ENCODE measurements around the gene IGFLR1.
"Not testable (repeated sequence)": the region's sequence is repeated elsewhere in the genome, so short reads cannot be mapped to it uniquely, and the experiment has no call there.

The IGFLR1 gene

DNA sequence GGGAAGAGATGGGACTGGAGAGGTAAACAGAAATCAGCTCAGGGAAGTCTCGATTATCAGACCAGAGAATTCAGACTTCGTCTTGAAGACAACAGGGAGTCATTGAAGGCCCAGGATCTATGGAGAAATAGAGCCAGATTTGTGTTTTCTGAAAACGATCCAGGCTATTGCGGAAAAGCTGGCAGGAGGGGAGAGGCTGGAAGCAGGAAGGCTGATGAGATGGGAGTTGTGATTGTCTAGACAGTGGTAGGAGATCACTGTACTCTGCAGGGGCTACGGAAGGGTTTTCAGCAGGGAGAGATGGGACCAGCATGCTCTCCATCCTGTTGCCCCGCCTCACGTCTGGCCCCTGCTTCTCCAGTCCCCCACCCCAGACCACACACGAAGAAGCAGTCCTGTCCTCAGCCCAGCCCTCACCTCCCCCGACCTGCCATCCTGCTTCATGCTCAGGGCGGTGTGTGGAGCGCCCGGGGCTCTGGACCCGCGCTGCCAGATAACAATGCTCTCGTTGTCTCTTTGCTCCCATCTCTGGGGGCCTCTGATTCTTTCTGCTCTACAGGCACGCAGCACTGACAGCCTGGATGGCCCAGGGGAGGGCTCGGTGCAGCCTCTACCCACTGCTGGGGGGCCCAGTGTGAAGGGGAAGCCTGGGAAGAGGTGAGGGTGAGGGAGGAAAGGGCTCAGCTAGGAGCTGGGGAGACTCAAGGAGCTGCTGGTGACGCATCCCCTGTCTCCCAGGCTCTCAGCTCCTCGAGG, 35.0 kb upstream of the IGFLR1 start:
- DNase-seq (ENCODE audit: low read depth), result no peak

DNA sequence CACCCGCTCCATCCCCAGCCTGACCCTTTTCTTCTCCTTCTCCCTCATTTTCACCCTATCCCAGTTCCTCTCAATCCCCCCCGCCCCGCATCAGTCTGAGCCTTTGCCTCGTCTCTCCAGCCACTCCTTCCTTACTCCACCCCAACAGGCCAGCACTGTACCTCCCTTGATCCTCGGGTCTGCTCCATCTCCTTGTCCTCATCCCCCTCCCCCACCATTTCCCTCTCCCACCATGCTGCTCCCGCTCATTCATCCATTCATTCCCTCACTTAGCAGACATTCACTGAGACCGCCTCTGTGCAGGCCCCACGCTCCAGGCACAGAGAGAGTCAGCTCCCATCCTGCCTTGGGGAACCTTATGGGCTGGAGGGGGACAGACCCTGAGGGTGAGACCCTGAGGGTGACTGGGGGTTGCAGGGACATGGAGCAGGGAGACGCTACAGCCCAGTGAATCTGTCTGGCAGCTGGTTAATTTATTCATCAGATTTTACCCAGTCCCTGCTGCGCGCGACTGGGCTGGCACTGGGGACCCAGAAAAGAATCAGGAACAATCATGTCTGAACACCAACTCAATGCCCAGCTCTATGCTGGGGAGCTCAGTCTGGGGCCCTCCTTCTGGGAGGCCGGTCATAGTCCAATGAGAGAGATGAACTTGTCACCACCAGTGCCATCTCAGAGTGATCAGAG, 34.0 kb upstream of the IGFLR1 start:
- no peak for DNase-seq (ENCODE audit: low read depth)

GRCh38 chr19:35775298-35776101, 33.2 kb upstream of the IGFLR1 start, which contains the start of gene ARHGAP33:
Gene ARHGAP33 (plus strand): TSS chr19:35775564. CDS start chr19:35775659, 95 bp downstream.
- peak; percentile 66 for DNase-seq (ENCODE audit: low read depth)

GRCh38 chr19:35775046-35775297, 32.7 kb upstream of the IGFLR1 start:
- DNase-seq (ENCODE audit: low read depth), result no peak

DNA sequence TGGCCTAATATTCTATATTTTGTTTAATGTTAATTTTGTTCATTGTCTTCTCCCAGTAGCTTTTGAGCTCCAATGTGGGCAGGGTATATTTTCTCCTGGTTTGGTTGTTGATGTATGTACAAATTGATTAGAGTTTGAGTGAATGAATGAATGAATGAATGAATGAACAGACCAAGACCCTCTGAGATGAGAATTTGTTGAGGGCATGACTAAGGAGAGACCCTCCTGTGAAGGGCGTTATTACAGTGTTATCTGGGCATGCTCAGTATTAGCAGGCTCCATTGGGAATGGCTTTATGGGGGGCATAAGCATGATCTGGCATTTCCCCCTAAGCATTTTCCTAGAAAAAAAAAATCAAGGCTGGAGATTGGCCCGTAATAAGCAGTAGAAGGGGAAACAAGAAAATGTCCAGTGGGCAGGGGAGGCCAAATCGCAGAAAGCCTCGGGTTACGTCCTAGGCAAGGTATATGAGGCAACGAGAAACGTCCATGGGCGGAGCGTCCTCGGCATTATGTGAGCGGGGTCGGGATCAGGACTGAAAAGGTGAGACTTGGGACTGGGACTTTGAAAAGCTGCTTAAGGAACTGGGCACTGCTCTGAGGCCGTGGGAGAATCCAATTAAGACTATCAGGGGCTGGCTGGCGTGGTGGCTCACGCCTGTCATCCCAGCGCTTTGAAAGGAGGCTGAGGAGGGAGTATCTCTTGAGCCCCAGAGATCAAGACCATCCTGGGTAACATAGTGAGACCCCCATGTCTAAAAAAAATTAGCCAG, 32.2 kb upstream of the IGFLR1 start:
- DNase-seq (ENCODE audit: low read depth), result no peak

- no peak for DNase-seq (ENCODE audit: low read depth)
Measured at GRCh38 chr19:35773020-35773806, 31.0 kb upstream of the IGFLR1 start.

DNA sequence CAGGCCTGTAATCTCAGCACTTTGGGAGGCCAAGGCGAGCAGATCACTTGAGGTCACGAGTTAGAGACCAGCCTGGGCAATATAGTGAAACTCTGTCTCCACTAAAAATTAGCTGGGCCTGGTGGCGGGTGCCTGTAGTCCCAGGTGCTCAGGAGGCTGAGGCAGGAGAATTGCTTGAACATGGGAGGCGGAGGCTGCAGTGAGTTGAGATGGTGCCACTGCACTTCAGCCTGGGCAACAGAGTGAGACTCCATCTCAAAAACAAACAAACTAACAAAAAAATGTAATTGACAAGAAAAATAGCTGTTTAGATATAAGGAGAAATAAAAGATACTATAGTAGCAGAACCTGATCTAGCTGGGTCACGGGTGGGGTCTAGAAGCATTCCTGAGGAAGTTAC, 30.1 kb upstream of the IGFLR1 start:
- not testable (repeated sequence) for DNase-seq (ENCODE audit: low read depth)

GRCh38 chr19:35768082-35768421, 25.8 kb upstream of the IGFLR1 start:
- no peak for DNase-seq (ENCODE audit: low read depth)

DNA sequence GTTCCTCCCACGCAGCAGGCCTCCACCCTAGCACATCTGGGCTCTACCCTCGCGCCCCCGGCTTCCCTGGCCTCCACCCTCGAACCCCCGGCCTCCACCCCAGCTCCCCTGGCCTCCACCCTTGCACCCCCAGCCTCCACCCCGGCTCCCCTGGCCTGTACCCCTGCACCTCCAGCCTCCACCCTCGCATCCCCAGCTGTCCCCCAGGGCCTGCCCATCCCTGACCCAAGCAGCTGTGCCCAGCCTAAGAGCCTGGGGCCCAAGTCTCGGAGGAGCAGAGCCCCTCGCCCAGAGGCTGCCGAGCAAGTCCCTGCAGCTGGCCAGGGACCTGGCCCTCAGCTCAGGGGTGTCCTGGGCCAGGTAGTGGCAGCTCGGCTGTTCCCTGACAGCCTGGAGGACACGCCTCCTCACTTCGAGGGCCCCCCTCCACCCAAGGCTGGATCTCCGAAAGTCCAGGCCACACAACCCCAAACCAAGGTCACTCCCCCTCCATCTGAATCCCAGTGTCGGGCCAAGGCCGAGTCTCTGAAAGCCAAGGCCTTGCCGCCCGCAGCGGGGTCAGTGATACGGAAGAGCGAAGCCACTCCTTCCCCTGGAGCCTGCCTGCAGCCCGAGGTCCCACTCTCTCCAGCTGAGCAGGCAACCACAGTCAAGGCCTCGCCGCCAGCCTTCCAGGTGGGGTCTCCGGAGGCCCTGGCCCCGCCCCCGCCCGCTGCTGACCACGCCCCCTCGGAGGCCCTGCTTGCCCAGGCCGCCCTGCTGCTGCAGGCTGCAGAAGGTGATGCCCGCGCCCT, 25.2 kb upstream of the IGFLR1 start:
- DNase-seq (ENCODE audit: low read depth), result no peak

GRCh38 chr19:35766571-35767104, 24.4 kb upstream of the IGFLR1 start:
- no peak for DNase-seq (ENCODE audit: low read depth)

DNA sequence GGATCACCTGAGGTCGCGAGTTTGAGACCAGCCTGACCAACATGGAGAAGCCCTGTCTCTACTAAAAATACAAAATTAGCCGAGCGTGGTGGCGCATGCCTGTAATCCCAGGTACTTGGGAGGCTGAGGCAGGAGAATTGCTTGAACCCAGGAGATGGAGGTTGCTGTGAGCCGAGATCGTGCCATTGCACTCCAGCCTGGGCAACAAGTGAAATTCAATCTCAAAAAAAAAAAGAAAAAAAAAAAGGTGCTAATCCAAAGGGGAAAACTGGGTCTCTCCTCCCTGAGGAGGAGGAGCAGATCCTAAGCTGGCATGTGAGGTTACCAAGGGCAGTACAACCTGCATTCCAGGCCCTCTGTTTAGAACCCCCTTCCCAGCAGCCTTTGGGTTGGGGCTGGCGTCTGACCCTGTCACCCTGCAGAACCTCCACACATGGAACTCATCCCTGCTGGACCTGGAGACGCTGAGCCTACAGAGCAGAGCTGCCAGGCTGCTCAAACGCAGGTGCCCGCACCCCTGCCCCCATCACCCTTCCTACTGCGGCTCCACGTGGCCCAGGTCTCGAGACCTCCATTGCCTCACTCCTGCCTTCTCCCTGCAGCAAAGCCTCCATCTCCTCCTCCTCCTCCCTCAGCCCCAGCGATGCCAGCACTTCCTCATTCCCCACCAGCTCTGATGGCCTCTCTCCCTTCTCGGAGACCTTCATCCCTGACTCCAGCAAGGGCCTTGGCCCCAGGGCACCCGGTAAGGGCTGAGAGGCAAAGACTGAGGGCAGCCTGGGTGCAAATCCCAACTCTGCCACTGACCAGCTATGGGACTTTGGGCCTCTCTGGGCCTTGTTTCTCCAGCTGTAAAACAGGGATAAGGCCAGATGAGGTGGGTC, 22.4 kb upstream of the IGFLR1 start:
- no peak for DNase-seq (ENCODE audit: low read depth)

- DNase-seq (ENCODE audit: low read depth), result no peak
Measured at GRCh38 chr19:35760711-35761349, 18.6 kb upstream of the IGFLR1 start.

- DNase-seq (ENCODE audit: low read depth), result no peak
Measured at GRCh38 chr19:35759697-35760096, 17.4 kb upstream of the IGFLR1 start.

DNA sequence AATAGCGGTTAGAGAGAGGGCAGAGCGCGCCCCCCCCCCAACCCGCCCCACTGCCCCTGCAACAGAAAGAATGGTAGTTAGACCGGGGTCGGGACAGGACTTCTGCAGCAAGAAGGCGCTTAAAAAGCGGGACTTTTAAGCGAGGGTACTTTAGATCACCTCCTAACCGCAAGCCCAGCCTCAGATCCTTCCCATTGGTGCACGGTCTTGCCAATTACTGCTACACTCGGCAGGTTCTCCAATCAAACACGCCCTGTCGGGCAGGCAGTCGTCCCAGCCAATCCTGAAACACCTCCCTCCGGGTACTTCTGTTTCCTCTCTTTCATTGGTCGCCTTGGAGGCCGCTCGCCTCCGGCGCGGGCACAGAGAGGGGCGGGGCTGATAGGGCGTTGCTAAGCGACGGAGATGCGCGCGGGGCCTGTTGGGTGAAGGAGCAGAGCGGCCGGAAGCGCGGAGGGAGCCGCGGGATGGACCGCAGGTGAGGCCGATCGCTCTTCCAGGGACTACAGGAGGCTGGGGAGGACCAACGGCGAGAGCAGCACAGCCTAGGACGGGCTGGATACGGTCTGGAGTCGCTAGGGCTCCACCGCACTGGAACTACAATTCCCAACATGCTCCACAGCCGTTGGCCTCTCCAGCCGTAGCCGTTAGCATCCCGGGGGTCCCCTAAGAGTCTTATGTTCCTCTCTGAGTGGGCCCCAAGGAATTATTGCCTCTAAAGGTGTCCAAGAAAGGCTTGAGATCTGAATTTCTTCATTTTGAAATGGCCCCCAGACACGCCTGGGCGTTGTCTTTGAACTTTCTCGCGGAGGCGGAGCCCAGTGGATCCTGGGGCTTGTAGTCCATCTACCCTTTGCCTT, 15.7 kb upstream of the IGFLR1 start, which contains the start of gene PROSER3:
Gene PROSER3 (plus strand): TSS at position 428 of the 860 bp plus-strand sequence. CDS start 40 bp downstream, at position 468.
- DNase-seq (ENCODE audit: low read depth), result peak; percentile 97

- DNase-seq (ENCODE audit: low read depth), result peak; percentile 64
Measured at GRCh38 chr19:35757231-35757748, 15.0 kb upstream of the IGFLR1 start.

DNA sequence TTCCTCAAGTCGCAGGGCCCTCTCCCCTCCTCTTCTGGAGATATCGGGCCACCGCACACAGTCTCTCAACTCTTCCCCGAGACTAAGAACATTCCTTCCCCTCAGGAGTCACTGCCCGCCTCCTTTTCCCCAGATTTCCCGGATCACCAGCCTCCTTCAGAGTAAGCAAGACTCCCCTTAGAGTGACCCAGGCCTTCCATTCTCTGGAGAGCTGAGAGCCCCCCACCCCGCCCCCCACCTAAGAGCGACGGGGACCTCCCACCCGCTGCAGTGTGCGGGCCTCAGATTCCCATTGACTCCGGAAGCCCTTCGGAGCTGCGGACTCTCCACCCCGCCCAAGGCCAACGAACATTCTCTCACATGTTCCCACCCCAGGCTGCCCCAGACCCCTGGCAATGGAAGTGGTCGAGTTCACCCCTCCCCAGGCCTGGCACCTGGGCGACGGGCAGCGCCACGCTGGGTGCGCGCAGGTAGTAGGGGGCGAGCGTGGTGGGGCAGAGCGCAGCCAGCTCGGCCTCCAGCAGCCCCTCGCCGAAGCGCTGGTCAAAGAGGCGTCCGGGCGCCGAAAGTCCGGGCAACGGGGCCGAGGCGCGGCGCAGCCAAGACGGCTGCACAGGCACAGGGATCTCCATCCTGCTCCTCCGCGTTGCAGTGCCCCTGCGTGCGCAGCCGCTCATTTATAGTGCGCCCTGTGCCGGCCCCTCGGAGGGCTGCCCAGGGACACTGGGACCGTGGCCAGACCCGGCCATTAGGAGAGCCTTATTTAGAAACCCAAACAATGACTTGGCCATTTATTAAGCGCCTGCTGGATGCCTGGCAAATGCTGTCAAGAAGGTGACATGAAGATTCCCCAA, 14.4 kb upstream of the IGFLR1 start, which contains the start of gene HSPB6:
Gene HSPB6 (minus strand): TSS at position 653 of the 854 bp plus-strand sequence. CDS start 21 bp downstream, at position 632.
- DNase-seq (ENCODE audit: low read depth), result no peak

Data from GM04503 (cell line).